ENCODE results near the gene BBS7. TPM values are rescaled to one million over a fixed set of nuclear protein-coding genes. Genes with fewer than 3 reads are reported as not detected.

Gene BBS7
- polyA plus RNA-seq, 2 of the 4 experiments (the other 2 are of a cell fraction): 12.6 to 17.7 TPM

- H3K4me3 ChIP-seq: no peak overlapping the region
- CTCF ChIA-PET: no interaction called here
- FAIRE-seq (no peak), DNase-seq (ENCODE audit: low read depth in 1 of 2, low spot score in 1 of 2) (no peak), ATAC-seq (no peak)
- H3K4me2 ChIP-seq: no peak overlapping the region
- TF ChIP-seq HES2 (IDR thresholded peaks at IDR 0.05) (no peak), E2F6 (IDR thresholded peaks at IDR 0.05; ENCODE audit: borderline replicate concordance, low read depth) (no peak), JUN (IDR thresholded peaks at IDR 0.05) (no peak), SMC3 (IDR thresholded peaks at IDR 0.05) (no peak), ZNF302 (CRISPR knock-in tag; IDR thresholded peaks at IDR 0.05) (no peak), EHMT2 (IDR thresholded peaks at IDR 0.05; ENCODE audit: low read depth) (no peak), TFCP2L1 (CRISPR knock-in tag; IDR thresholded peaks at IDR 0.05) (no peak), EP300 (IDR thresholded peaks at IDR 0.05) (no peak), FOSB (CRISPR knock-in tag; IDR thresholded peaks at IDR 0.05) (no peak), POLR2A (IDR thresholded peaks at IDR 0.05; ENCODE audit: low read length) (no peak), EHF (CRISPR knock-in tag; IDR thresholded peaks at IDR 0.05) (no peak), NFE2L2 (conservative IDR thresholded peaks at IDR 0.05; ENCODE audit: low read length) (no peak)
- no peak overlapping the region for H3K27ac ChIP-seq
- H3K4me1 ChIP-seq: no peaks in the 10 kb centered on the region
- WGBS (ENCODE audit: missing lambda C conversion rate): 82% methylated on average over 7 of the region's 7 CpGs
- POLR2A ChIA-PET: no interaction called here
- no peaks in the 10 kb centered on the region for H3K9me3 ChIP-seq
Measured at GRCh38 chr4:121863799-121864198, 6.5 kb downstream of the BBS7 start.

- no peak overlapping the region for H3K4me2 ChIP-seq
- H3K4me3 ChIP-seq: no peak overlapping the region
- POLR2A ChIA-PET: no interaction called here
- CTCF ChIA-PET: no interaction called here
- WGBS (ENCODE audit: missing lambda C conversion rate): 89% methylated on average over 2 of the region's 2 CpGs
- TF ChIP-seq HOXB13 (CRISPR knock-in tag; IDR thresholded peaks at IDR 0.05; ENCODE audit: low read depth): no peak
- no peak for TF ChIP-seq HEYL (CRISPR knock-in tag; IDR thresholded peaks at IDR 0.05)
- TF ChIP-seq MYC (IDR thresholded peaks at IDR 0.05; ENCODE audit: borderline replicate concordance, low read length): no peak
- no peak for TF ChIP-seq NR3C1 (IDR thresholded peaks at IDR 0.05)
- TF ChIP-seq USF2 (IDR thresholded peaks at IDR 0.05): no peak
- TF ChIP-seq RAD21 (conservative IDR thresholded peaks at IDR 0.05 in 1 of 2, IDR thresholded peaks at IDR 0.05 in 1 of 2): no peak
- no peak for TF ChIP-seq BHLHE40 (IDR thresholded peaks at IDR 0.05; ENCODE audit: low read depth, low read length)
- no peak overlapping the region for H3K27ac ChIP-seq
- no peaks in the 10 kb centered on the region for H3K9me3 ChIP-seq
- FAIRE-seq (no peak), ATAC-seq (no peak), DNase-seq (ENCODE audit: low read depth in 1 of 2, low spot score in 1 of 2) (no peak)
- H3K4me1 ChIP-seq: no peaks in the 10 kb centered on the region
Measured at GRCh38 chr4:121861426-121861825, 8.8 kb downstream of the BBS7 start.

GRCh38 chr4:121860121-121860520 is 10.2 kb downstream of the BBS7 start:
- POLR2A ChIA-PET: no interaction called here
- Histone ChIP-seq H3K27ac (no peak overlapping the region), H3K9me3 (no peaks in the 10 kb centered on the region), H3K4me2 (no peak overlapping the region), H3K4me3 (no peak overlapping the region), H3K4me1 (no peaks in the 10 kb centered on the region)
- TF ChIP-seq PBX3 (IDR thresholded peaks at IDR 0.05): no peak
- TF ChIP-seq FOSB (CRISPR knock-in tag; IDR thresholded peaks at IDR 0.05): no peak
- TF ChIP-seq ZC3H11A (IDR thresholded peaks at IDR 0.05): no peak
- TF ChIP-seq BHLHE40 (IDR thresholded peaks at IDR 0.05; ENCODE audit: low read depth, low read length): no peak
- TF ChIP-seq NPAS2 (CRISPR knock-in tag; IDR thresholded peaks at IDR 0.05; ENCODE audit: borderline replicate concordance): no peak
- no peak for DNase-seq (ENCODE audit: low read depth in 1 of 2, low spot score in 1 of 2)
- no peak for FAIRE-seq
- ATAC-seq: no peak
- CTCF ChIA-PET: no interaction called here
